ENCODE results near the gene ABCA3. TPM values are rescaled to one million over a fixed set of nuclear protein-coding genes. Genes with fewer than 3 reads are reported as not detected.

The ABCA3 gene
- total RNA-seq, 2 experiments from 2014 or later = 8.3 to 8.7 TPM

GRCh38 chr16:2339521-2340484, 725 bp downstream of the ABCA3 start:
- peaks cover 24% of the 10 kb centered on the region for H3K27me3 Mint-ChIP-seq
- peaks cover 29% of the 10 kb centered on the region for H3K4me1 Mint-ChIP-seq
- DNase-seq = peak; percentile 50
- peaks cover 3% of the 10 kb centered on the region for H3K36me3 Mint-ChIP-seq (ENCODE audit: low read depth)
- POLR2A ChIA-PET = interaction anchor here (0.7 to 1.4 kb wide), 4 partner anchors 70 to 175 kb away, joined by 3 to 7 read pairs (median 4); partner anchors contain the start of gene RNPS1
- peak overlapping the region; percentile 79 for H3K4me3 Mint-ChIP-seq
- peaks cover 2% of the 10 kb centered on the region for H3K9me3 Mint-ChIP-seq
- peak overlapping the region; percentile 11 for H3K27ac Mint-ChIP-seq
- CTCF ChIA-PET = interaction anchor here (0.7 to 1.0 kb wide), 3 partner anchors 9 to 120 kb away, joined by 3 to 5 read pairs (median 4); partner anchors contain the start of gene TEDC2

- H3K4me3 Mint-ChIP-seq = peak overlapping the region; percentile 26
- peaks cover 7% of the 10 kb centered on the region for H3K27me3 Mint-ChIP-seq
- H3K36me3 Mint-ChIP-seq (ENCODE audit: low read depth) = peaks cover 3% of the 10 kb centered on the region
- CTCF ChIA-PET = interaction anchor here (0.7 to 1.3 kb wide), 2 partner anchors 143 to 164 kb away, joined by 3 to 4 read pairs; no protein-coding TSS in a partner anchor
- POLR2A ChIA-PET = no interaction called here
- H3K9me3 Mint-ChIP-seq = peaks cover 2% of the 10 kb centered on the region
- no peak overlapping the region for H3K27ac Mint-ChIP-seq
- peak; percentile 13 for DNase-seq
- H3K4me1 Mint-ChIP-seq = peaks cover 24% of the 10 kb centered on the region
Measured at GRCh38 chr16:2337431-2338296, 2.9 kb downstream of the ABCA3 start.

GRCh38 chr16:2335286-2335895, 5.1 kb downstream of the ABCA3 start:
- ChIA-PET CTCF (no interaction called here), POLR2A (no interaction called here)
- H3K4me3 Mint-ChIP-seq = no peak overlapping the region
- H3K27me3 Mint-ChIP-seq = peaks cover 6% of the 10 kb centered on the region
- DNase-seq = no peak
- no peaks in the 10 kb centered on the region for H3K36me3 Mint-ChIP-seq (ENCODE audit: low read depth)
- H3K9me3 Mint-ChIP-seq = no peaks in the 10 kb centered on the region
- peaks cover 21% of the 10 kb centered on the region for H3K4me1 Mint-ChIP-seq
- H3K27ac Mint-ChIP-seq = no peak overlapping the region

- Mint-ChIP-seq H3K27me3 (peaks cover 6% of the 10 kb centered on the region), H3K27ac (no peak overlapping the region), H3K4me1 (peaks cover 12% of the 10 kb centered on the region), H3K4me3 (no peak overlapping the region), H3K36me3 (ENCODE audit: low read depth) (no peaks in the 10 kb centered on the region), H3K9me3 (no peaks in the 10 kb centered on the region)
- no peak for DNase-seq
- ChIA-PET CTCF (no interaction called here), POLR2A (no interaction called here)
Measured at GRCh38 chr16:2333772-2334379, 6.7 kb downstream of the ABCA3 start.

GRCh38 chr16:2333231-2333630, 7.3 kb downstream of the ABCA3 start:
- CTCF ChIA-PET = no interaction called here

GRCh38 chr16:2331931-2332267, 8.6 kb downstream of the ABCA3 start:
- no peak for DNase-seq
- ChIA-PET CTCF (no interaction called here), POLR2A (no interaction called here)
- H3K9me3 Mint-ChIP-seq = no peaks in the 10 kb centered on the region
- H3K27ac Mint-ChIP-seq = no peak overlapping the region
- no peaks in the 10 kb centered on the region for H3K36me3 Mint-ChIP-seq (ENCODE audit: low read depth)
- H3K4me3 Mint-ChIP-seq = no peak overlapping the region
- H3K4me1 Mint-ChIP-seq = peaks cover 2% of the 10 kb centered on the region
- H3K27me3 Mint-ChIP-seq = peaks cover 8% of the 10 kb centered on the region

More at GRCh38 chr16:2333231-2333630, 7.3 kb downstream of the ABCA3 start:
- Mint-ChIP-seq H3K9me3 (no peaks in the 10 kb centered on the region), H3K27me3 (peaks cover 8% of the 10 kb centered on the region), H3K4me3 (no peak overlapping the region), H3K36me3 (ENCODE audit: low read depth) (no peaks in the 10 kb centered on the region), H3K27ac (no peak overlapping the region), H3K4me1 (peaks cover 8% of the 10 kb centered on the region)
- no peak for DNase-seq
- POLR2A ChIA-PET = no interaction called here

GRCh38 chr16:2331199-2331930, 9.2 kb downstream of the ABCA3 start:
- Mint-ChIP-seq H3K4me3 (no peak overlapping the region), H3K27me3 (peaks cover 8% of the 10 kb centered on the region), H3K4me1 (peaks cover 2% of the 10 kb centered on the region), H3K36me3 (ENCODE audit: low read depth) (no peaks in the 10 kb centered on the region), H3K27ac (no peak overlapping the region), H3K9me3 (no peaks in the 10 kb centered on the region)
- DNase-seq = no peak
- CTCF ChIA-PET = interaction anchor here (1.5 kb wide), 1 partner anchor 9 kb away, joined by 5 read pairs; the partner anchor contains the start of gene ABCA3
- POLR2A ChIA-PET = no interaction called here

GRCh38 chr16:2329532-2329931, 11.0 kb downstream of the ABCA3 start:
- POLR2A ChIA-PET = no interaction called here
- H3K4me1 Mint-ChIP-seq = no peaks in the 10 kb centered on the region

GRCh38 chr16:2328428-2328827, 12.1 kb downstream of the ABCA3 start:
- CTCF ChIA-PET = no interaction called here
- DNase-seq = no peak
- Mint-ChIP-seq H3K9me3 (no peaks in the 10 kb centered on the region), H3K36me3 (ENCODE audit: low read depth) (no peaks in the 10 kb centered on the region), H3K27ac (no peak overlapping the region), H3K4me1 (no peaks in the 10 kb centered on the region), H3K4me3 (no peak overlapping the region), H3K27me3 (peaks cover 8% of the 10 kb centered on the region)
- POLR2A ChIA-PET = no interaction called here

More at GRCh38 chr16:2329532-2329931, 11.0 kb downstream of the ABCA3 start:
- Mint-ChIP-seq H3K9me3 (no peaks in the 10 kb centered on the region), H3K27ac (no peak overlapping the region), H3K4me3 (no peak overlapping the region), H3K27me3 (peaks cover 8% of the 10 kb centered on the region), H3K36me3 (ENCODE audit: low read depth) (no peaks in the 10 kb centered on the region)
- no peak for DNase-seq
- CTCF ChIA-PET = interaction anchor here (1.2 kb wide), 1 partner anchor 459 kb away, joined by 3 read pairs; no protein-coding TSS in a partner anchor

- no peak for DNase-seq
- Mint-ChIP-seq H3K27ac (no peak overlapping the region), H3K27me3 (peaks cover 6% of the 10 kb centered on the region), H3K9me3 (no peaks in the 10 kb centered on the region), H3K36me3 (ENCODE audit: low read depth) (no peaks in the 10 kb centered on the region), H3K4me3 (no peak overlapping the region), H3K4me1 (no peaks in the 10 kb centered on the region)
- CTCF ChIA-PET = no interaction called here
- POLR2A ChIA-PET = no interaction called here
Measured at GRCh38 chr16:2326191-2326590, 14.3 kb downstream of the ABCA3 start.

GRCh38 chr16:2325791-2326190, 14.7 kb downstream of the ABCA3 start:
- no peak overlapping the region for H3K27ac Mint-ChIP-seq
- ChIA-PET CTCF (no interaction called here), POLR2A (no interaction called here)

GRCh38 chr16:2325181-2325580, 15.3 kb downstream of the ABCA3 start:
- POLR2A ChIA-PET = no interaction called here
- H3K27me3 Mint-ChIP-seq = peaks cover 2% of the 10 kb centered on the region

More at GRCh38 chr16:2325791-2326190, 14.7 kb downstream of the ABCA3 start:
- Mint-ChIP-seq H3K36me3 (ENCODE audit: low read depth) (no peaks in the 10 kb centered on the region), H3K9me3 (no peaks in the 10 kb centered on the region), H3K4me3 (no peak overlapping the region), H3K4me1 (no peaks in the 10 kb centered on the region), H3K27me3 (peaks cover 4% of the 10 kb centered on the region)
- DNase-seq = no peak

More at GRCh38 chr16:2325181-2325580, 15.3 kb downstream of the ABCA3 start:
- Mint-ChIP-seq H3K27ac (no peak overlapping the region), H3K4me1 (no peaks in the 10 kb centered on the region), H3K36me3 (ENCODE audit: low read depth) (no peaks in the 10 kb centered on the region), H3K9me3 (no peaks in the 10 kb centered on the region), H3K4me3 (no peak overlapping the region)
- CTCF ChIA-PET = no interaction called here
- DNase-seq = no peak

Data from activated CD4-positive, alpha-beta memory T cell treated with anti-CD3 and anti-CD28 coated beads, Interleukin-2, amount 10 ng/mL, durations not matched to agents 7 days and 5 days (primary cell).